ENCODE measurements around the gene ATG2A. TPM values are rescaled to one million over a fixed set of nuclear protein-coding genes. Genes with fewer than 3 reads are reported as not detected.

The ATG2A gene
- total RNA-seq, 1 donor from 2014 or later, result 11.5 TPM

- ATAC-seq (ENCODE audit: poor library complexity), result peak; percentile 11
- DNase-seq, result no peak
- intact Hi-C loops (cut with DNase I), result no loop called here
These were observed 39.4 kb downstream of the ATG2A start for GRCh38 chr11:64877390-64878222.

- no peak for DNase-seq
- ATAC-seq (ENCODE audit: poor library complexity), result no peak
- intact Hi-C loops (cut with DNase I), result no loop called here
These were observed 40.1 kb downstream of the ATG2A start for GRCh38 chr11:64876835-64877341.

- DNase-seq (no peak), ATAC-seq (ENCODE audit: poor library complexity) (no peak)
- intact Hi-C loops (cut with DNase I), result no loop called here
These were observed 40.7 kb downstream of the ATG2A start for GRCh38 chr11:64876229-64876750.

- ATAC-seq (ENCODE audit: poor library complexity) (no peak), DNase-seq (no peak)
- intact Hi-C loops (cut with DNase I), result no loop called here
These were observed 41.4 kb downstream of the ATG2A start for GRCh38 chr11:64875369-64876228.

GRCh38 chr11:64874308-64875240, 42.4 kb downstream of the ATG2A start:
- ATAC-seq (ENCODE audit: poor library complexity) (no peak), DNase-seq (no peak)
- intact Hi-C loops (cut with DNase I), result no loop called here

GRCh38 chr11:64872790-64873488, 44.1 kb downstream of the ATG2A start:
- ATAC-seq (ENCODE audit: poor library complexity) (no peak), DNase-seq (no peak)
- intact Hi-C loops (cut with DNase I), result no loop called here

GRCh38 chr11:64871492-64871891, 45.5 kb downstream of the ATG2A start:
- ATAC-seq (ENCODE audit: poor library complexity), result no peak
- DNase-seq, result no peak
- intact Hi-C loops (cut with DNase I), result no loop called here

- ATAC-seq (ENCODE audit: poor library complexity) (peak; percentile 1), DNase-seq (no peak)
- intact Hi-C loops (cut with DNase I), result no loop called here
These were observed 46.0 kb downstream of the ATG2A start for GRCh38 chr11:64870893-64871466.

- peak; percentile 53 for ATAC-seq (ENCODE audit: poor library complexity)
- intact Hi-C loops (cut with DNase I), result no loop called here
- DNase-seq, result no peak
These were observed 46.7 kb downstream of the ATG2A start for GRCh38 chr11:64870176-64870892.

GRCh38 chr11:64869571-64870175, 47.3 kb downstream of the ATG2A start:
- ATAC-seq (ENCODE audit: poor library complexity), result peak; percentile 3
- intact Hi-C loops (cut with DNase I), result no loop called here
- DNase-seq, result no peak

GRCh38 chr11:64868904-64869570, 48.0 kb downstream of the ATG2A start:
- ATAC-seq (ENCODE audit: poor library complexity) (peak; percentile 4), DNase-seq (no peak)
- intact Hi-C loops (cut with DNase I), result no loop called here

GRCh38 chr11:64867748-64868462, 49.1 kb downstream of the ATG2A start:
- intact Hi-C loops (cut with DNase I), result no loop called here
- DNase-seq (no peak), ATAC-seq (ENCODE audit: poor library complexity) (no peak)

- intact Hi-C loops (cut with DNase I), result no loop called here
- ATAC-seq (ENCODE audit: poor library complexity), result no peak
- no peak for DNase-seq
These were observed 50.9 kb downstream of the ATG2A start for GRCh38 chr11:64866173-64866491.

- no peak for DNase-seq
- peak; percentile 19 for ATAC-seq (ENCODE audit: poor library complexity)
- intact Hi-C loops (cut with DNase I), result no loop called here
These were observed 51.5 kb downstream of the ATG2A start for GRCh38 chr11:64865286-64866172.

Measured in Right ventricle myocardium superior (tissue), 1 donor.